Coronary artery (tissue), 2 donors: ENCODE results near the gene ZNF621.

Experiments
- DNase-seq: peaks from one replicate; pipeline ENCODE4 v3.0.0-alpha.2; 2017; ENCODE audit warnings: low spot score
- H3K27ac ChIP-seq, 2 donors: fragments of 200-600 bp; sonication (generic); one replicate each; pipeline ENCODE4 v1.5.1; 2016 to 2019
- H3K4me3 ChIP-seq: fragments of 200-600 bp; sonication (generic); 2 replicates; pipeline ENCODE4 v1.5.1; 2016; ENCODE audit warnings: mild to moderate bottlenecking, moderate library complexity
- TF ChIP-seq, protein P1 (sequence below): fragments of 200-600 bp; sonication (generic); IDR thresholded peaks from one replicate; pipeline ENCODE4 v1.5.1; 2019; ENCODE audit warnings: antibody characterized with exemption

ZNF621 gene

DNA sequence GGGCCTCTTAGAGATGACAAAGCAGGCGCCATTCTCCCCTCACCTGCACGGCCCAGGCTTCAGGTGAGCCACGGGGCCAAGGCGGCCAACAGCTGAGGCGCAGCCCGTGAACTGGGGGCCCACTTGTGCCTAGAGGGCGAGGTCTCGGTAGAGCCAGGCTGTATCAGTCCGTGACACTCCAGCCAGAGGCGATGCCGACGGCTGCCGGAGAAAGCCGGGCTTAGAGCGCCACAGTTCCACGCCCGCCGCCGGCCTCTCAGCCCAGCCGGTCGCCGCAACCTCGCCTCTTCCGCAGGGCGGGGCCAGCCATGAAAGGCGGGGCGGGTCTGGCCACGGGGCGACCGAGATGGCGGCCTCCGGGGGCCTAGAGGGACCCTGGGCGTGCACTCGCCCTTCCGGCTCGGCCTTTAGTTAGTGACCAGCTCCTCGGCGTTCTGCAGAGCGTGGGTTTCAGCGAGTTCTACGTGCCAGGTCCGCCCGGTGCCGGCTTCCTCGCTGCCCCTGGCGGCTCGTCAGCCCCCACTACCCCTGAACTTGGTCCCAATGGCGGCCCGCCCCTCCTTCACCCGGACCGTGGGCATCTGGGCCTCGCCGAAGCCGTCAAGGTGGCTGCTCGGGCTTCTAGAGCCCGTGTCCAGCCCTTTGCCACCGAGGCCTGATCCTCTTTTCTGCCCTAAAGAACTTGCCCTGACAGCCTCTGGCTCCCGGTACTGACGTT lies at the start of gene ZNF621:
ZNF621 (plus strand) TSS at position 393 of the 718 bp plus-strand sequence. CDS start 881 bp downstream, outside the sequence.
- TF ChIP-seq, protein P1, sequence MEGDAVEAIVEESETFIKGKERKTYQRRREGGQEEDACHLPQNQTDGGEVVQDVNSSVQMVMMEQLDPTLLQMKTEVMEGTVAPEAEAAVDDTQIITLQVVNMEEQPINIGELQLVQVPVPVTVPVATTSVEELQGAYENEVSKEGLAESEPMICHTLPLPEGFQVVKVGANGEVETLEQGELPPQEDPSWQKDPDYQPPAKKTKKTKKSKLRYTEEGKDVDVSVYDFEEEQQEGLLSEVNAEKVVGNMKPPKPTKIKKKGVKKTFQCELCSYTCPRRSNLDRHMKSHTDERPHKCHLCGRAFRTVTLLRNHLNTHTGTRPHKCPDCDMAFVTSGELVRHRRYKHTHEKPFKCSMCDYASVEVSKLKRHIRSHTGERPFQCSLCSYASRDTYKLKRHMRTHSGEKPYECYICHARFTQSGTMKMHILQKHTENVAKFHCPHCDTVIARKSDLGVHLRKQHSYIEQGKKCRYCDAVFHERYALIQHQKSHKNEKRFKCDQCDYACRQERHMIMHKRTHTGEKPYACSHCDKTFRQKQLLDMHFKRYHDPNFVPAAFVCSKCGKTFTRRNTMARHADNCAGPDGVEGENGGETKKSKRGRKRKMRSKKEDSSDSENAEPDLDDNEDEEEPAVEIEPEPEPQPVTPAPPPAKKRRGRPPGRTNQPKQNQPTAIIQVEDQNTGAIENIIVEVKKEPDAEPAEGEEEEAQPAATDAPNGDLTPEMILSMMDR = no peak
- DNase-seq = peak; percentile 93
- H3K4me3 ChIP-seq = peak within 1 kb of the TSS; percentile 86
- peak within 1 kb of the TSS; percentile 81 to 89 for H3K27ac ChIP-seq

DNA sequence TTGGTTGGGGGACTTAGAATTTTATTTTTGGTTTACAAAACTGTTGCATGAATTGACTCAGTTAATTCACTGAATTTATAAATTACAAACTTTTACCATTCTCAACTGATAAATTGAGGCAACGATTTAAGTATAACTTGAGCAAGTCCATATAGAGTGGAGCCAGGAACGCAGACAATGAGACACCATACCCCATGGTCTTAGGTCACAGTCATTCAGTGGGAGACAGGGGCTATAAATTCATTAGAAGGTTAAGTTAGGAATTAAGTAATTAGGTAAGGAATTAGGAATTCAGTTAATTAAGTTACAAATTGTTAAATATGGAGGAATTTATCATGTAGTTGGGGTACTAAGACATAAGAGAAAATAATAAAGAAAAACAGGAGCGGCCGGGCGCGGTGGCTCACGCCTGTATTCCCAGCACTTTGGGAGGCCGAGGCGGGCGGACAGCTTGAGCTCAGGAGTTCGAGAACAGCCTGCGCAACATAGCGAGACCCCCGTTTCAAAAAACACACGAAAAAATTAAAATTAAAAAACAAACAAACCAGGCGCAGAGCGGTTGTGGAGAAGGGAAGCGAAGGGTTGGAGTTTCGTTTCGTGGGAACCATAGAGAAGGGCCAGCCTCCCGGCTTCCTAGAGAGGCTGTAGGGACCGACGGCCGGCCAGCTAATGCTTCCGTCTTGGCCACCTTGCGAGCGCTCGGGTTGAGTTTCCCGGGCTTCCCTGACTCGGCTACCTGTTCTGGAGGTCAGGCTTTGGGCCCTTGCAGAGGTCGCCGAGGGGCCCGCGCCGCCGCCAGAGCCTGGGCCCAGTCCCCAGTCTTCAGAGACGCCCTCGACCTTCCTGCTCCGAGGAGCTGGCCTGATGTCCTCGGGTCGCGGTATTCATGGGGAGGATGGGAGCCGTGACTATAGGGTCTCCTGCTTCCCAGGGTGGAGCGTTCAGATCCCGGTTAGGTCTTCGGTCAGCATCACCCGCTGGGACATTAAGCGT lies 48.0 kb upstream of the ZNF621 start, which contains the start of gene ZNF619:
ZNF619 (plus strand) TSS at position 645 of the 993 bp plus-strand sequence. CDS start 858 bp downstream, outside the sequence.
- Histone ChIP-seq H3K27ac (peak within 1 kb of the TSS; percentile 65 to 73), H3K4me3 (peak within 1 kb of the TSS; percentile 79)
- TF ChIP-seq, protein P1 = no peak
- peak; percentile 84 for DNase-seq

GRCh38 chr3:40477666-40478065 lies 47.1 kb upstream of the ZNF621 start:
- peak overlapping the region; percentile 79 for H3K4me3 ChIP-seq
- TF ChIP-seq, protein P1 = no peak
- peak overlapping the region in 1 of 2 donors; percentile 65 for H3K27ac ChIP-seq
- no peak for DNase-seq

DNA sequence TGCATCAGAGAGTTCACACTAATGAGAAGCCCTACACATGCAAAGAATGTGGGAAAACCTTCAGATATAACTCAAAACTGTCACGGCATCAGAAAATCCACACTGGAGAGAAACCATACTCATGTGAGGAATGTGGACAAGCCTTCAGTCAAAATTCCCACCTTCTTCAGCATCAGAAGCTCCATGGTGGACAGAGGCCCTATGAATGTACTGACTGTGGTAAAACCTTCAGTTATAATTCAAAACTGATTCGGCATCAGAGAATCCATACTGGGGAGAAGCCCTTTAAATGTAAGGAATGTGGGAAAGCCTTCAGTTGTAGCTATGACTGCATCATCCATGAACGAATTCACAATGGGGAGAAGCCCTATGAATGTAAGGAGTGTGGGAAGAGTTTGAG lies 37.6 kb upstream of the ZNF621 start:
- Histone ChIP-seq H3K27ac (no peak overlapping the region), H3K4me3 (no peak overlapping the region)
- TF ChIP-seq, protein P1 = no peak
- no peak for DNase-seq

- no peak for DNase-seq
- Histone ChIP-seq H3K4me3 (no peak overlapping the region), H3K27ac (no peak overlapping the region)
- TF ChIP-seq, protein P1 = no peak
These were observed 33.8 kb upstream of the ZNF621 start for GRCh38 chr3:40490916-40491315.

DNA sequence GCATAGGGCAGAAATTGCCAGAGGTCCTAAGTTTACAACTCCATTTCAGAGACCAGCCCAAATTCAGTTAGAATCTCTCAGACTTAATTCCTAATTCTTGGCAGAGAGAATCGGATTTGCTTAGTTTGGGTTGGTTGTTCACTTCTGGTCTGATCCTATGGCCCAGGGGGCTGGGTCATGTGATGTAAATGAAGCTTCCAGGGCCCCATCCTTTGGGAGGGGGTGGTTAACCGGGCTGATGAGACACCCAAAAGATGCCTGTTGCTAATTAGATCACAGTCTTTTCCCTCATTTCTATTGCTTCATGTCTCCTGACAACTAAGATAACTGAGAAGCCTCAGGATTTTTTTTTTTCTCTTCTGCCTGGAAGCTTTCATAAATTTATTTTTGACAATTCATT lies 30.1 kb upstream of the ZNF621 start:
- TF ChIP-seq, protein P1 = no peak
- DNase-seq = no peak

More for the DNA sequence above, 30.1 kb upstream of the ZNF621 start:
- Histone ChIP-seq H3K4me3 (no peak overlapping the region), H3K27ac (no peak overlapping the region)
